HCT116 (cell line): Measurements from ENCODE around the gene SPI1. TPM values are rescaled to one million over a fixed set of nuclear protein-coding genes. Genes with fewer than 3 reads are reported as not detected.

Source experiments
- ATAC-seq: fragments of 200-7000 bp; cut with Tn5 transposase; 2 replicates; pipeline ENCODE4 v1.9.1; 2020; ENCODE audit warnings: mild to moderate bottlenecking, moderate library complexity
- BruUV-seq: library from RNA; stranded (reverse); fragments of 400-500 nt; replicated peaks from 2 replicates; lab custom pipeline; 2021; lab: Mats Ljungman, UMichigan
- CTCF ChIA-PET: fragments of 300-600 bp; sonication (Branson Sonifier 250); formaldehyde crosslinking; loops from one replicate; lab custom pipeline; 2021; ENCODE audit warnings: antibody characterized with exemption; lab: Charles Lee
- POLR2A ChIA-PET: fragments of 300-600, 350-600 bp; sonication (Branson Sonifier 250); formaldehyde crosslinking; loops from one replicate; lab custom pipeline; 2021; ENCODE audit warnings: antibody characterized with exemption; lab: Charles Lee
- RAD21 ChIA-PET, 2 experiments: fragments of 300-600 bp; sonication (Branson Sonifier 250); formaldehyde crosslinking; loops; one replicate each; lab custom pipeline; 2023; ENCODE audit warnings: low total read pairs in 2 of 2; ENCODE audit not compliant: uncharacterized antibody in 2 of 2, unreplicated experiment in 2 of 2, low non-redundant PET in 1 of 2; lab: Charles Lee
- DNase-seq: peaks from one replicate; pipeline ENCODE4 v3.0.0-alpha.2; 2010; ENCODE audit warnings: low read depth, low spot score
- H2AFZ ChIP-seq: fragments of 200-600 bp; shearing (Covaris generic), sonication (generic); 2 replicates; pipeline ENCODE4 v1.6.1; 2017; ENCODE audit warnings: low read depth, mixed run types, mixed read lengths, antibody characterized with exemption, low read length; ENCODE audit not compliant: poor library complexity, severe bottlenecking
- H3K27ac ChIP-seq: 2 replicates; pipeline ENCODE4 v1.5.1; 2012; ENCODE audit warnings: low read depth, low read length
- H3K27me3 ChIP-seq: fragments of 200-600 bp; sonication (generic); 2 replicates; pipeline ENCODE4 v1.6.1; 2016; ENCODE audit warnings: mixed run types, low read length, mixed read lengths; ENCODE audit not compliant: insufficient read depth
- H3K36me3 ChIP-seq, 2 experiments: fragments of 200-500 bp in 1 of 2; fragments of 200-600 bp in 1 of 2; sonication (Bioruptor generic) in 1 of 2; sonication (generic) in 1 of 2; 2 replicates each; pipeline versions ENCODE4 v1.5.1 to v1.6.1; 2014 to 2016; ENCODE audit warnings: low read length in 2 of 2, inconsistent platforms in 1 of 2, mixed read lengths in 1 of 2, mixed run types in 1 of 2; ENCODE audit not compliant: insufficient read depth in 2 of 2, control insufficient read depth in 1 of 2
- H3K4me1 ChIP-seq, 2 experiments: fragments of 200-600 bp in 1 of 2; sonication (generic) in 1 of 2; 2 replicates each; pipeline versions ENCODE4 v1.5.1 to v1.6.1; 2012 to 2017; ENCODE audit warnings: low read length in 2 of 2, inconsistent platforms in 1 of 2, mild to moderate bottlenecking in 1 of 2, mixed read lengths in 1 of 2, mixed run types in 1 of 2, moderate library complexity in 1 of 2; ENCODE audit not compliant: insufficient read depth in 2 of 2, control insufficient read depth in 1 of 2
- H3K4me2 ChIP-seq: fragments of 200-600 bp; sonication (generic); 2 replicates; pipeline ENCODE4 v1.6.1; 2017; ENCODE audit warnings: mixed run types, low read length, mixed read lengths
- H3K4me3 ChIP-seq, 2 experiments: fragments of 200-600 bp in 1 of 2; sonication (generic) in 1 of 2; replicated peaks in 1 of 2; 2 replicates each; pipeline ENCODE4 v1.5.1; 2011 to 2016; ENCODE audit warnings: low read length in 2 of 2, control low read depth in 1 of 2, low read depth in 1 of 2, mild to moderate bottlenecking in 1 of 2, mixed read lengths in 1 of 2, mixed run types in 1 of 2
- H3K79me2 ChIP-seq: fragments of 200-600 bp; sonication (generic); 2 replicates; pipeline ENCODE4 v1.6.1; 2017; ENCODE audit warnings: mild to moderate bottlenecking, mixed run types, low read length, moderate library complexity, mixed read lengths; ENCODE audit not compliant: insufficient read depth
- H3K9ac ChIP-seq: fragments of 200-600 bp; sonication (generic); 2 replicates; pipeline ENCODE4 v1.6.1; 2016; ENCODE audit warnings: low read length, mixed read lengths
- H3K9me2 ChIP-seq: fragments of 200-600 bp; sonication (generic), shearing (Covaris generic); 2 replicates; pipeline ENCODE4 v1.6.1; 2017; ENCODE audit warnings: mixed run types, mild to moderate bottlenecking, moderate library complexity; ENCODE audit not compliant: insufficient read depth
- H3K9me3 ChIP-seq, 2 experiments: fragments of 200-500 bp in 1 of 2; fragments of 200-600 bp in 1 of 2; sonication (Bioruptor generic) in 1 of 2; sonication (generic) in 1 of 2; 2 replicates each; pipeline ENCODE4 v1.6.1; 2014 to 2017; ENCODE audit warnings: low read length in 2 of 2, mixed read lengths in 2 of 2, inconsistent platforms in 1 of 2, low read depth in 1 of 2, mild to moderate bottlenecking in 1 of 2, mixed run types in 1 of 2, moderate library complexity in 1 of 2; ENCODE audit not compliant: control insufficient read depth in 1 of 2, insufficient read depth in 1 of 2
- H4K20me1 ChIP-seq: fragments of 200-600 bp; sonication (generic), shearing (Covaris generic); 2 replicates; pipeline ENCODE4 v1.6.1; 2017; ENCODE audit warnings: mixed run types, mild to moderate bottlenecking, moderate library complexity; ENCODE audit not compliant: insufficient read depth
- CBX3 ChIP-seq: IDR thresholded peaks from 2 replicates; pipeline ENCODE4 v1.6.1; 2012; ENCODE audit warnings: low read depth
- CEBPB ChIP-seq: IDR thresholded peaks from 2 replicates; pipeline ENCODE4 v1.6.1; 2012; ENCODE audit warnings: low read depth
- EGR1 ChIP-seq: IDR thresholded peaks from 2 replicates; pipeline ENCODE4 v1.6.1; 2012; ENCODE audit warnings: low read depth
- EZH2 ChIP-seq: fragments of 200-600 bp; sonication (generic); IDR thresholded peaks from 2 replicates; pipeline ENCODE4 v1.6.1; 2017; ENCODE audit warnings: antibody characterized with exemption, mixed run types
- POLR2AphosphoS5 ChIP-seq: IDR thresholded peaks from 2 replicates; pipeline ENCODE4 v1.6.1; 2011; ENCODE audit warnings: mild to moderate bottlenecking, low read depth, low read length, moderate library complexity
- RAD21 ChIP-seq: IDR thresholded peaks from 2 replicates; pipeline ENCODE4 v1.6.1; 2012; ENCODE audit warnings: low read depth, mild to moderate bottlenecking
- SP1 ChIP-seq: IDR thresholded peaks from 2 replicates; pipeline ENCODE4 v1.6.1; 2012; ENCODE audit warnings: low read depth
- SRF ChIP-seq: IDR thresholded peaks from 2 replicates; pipeline ENCODE4 v1.6.1; 2012; ENCODE audit warnings: low read depth
- YY1 ChIP-seq: IDR thresholded peaks from 2 replicates; pipeline ENCODE4 v1.6.1; 2011; ENCODE audit warnings: low read length, low read depth, moderate library complexity, mild to moderate bottlenecking; ENCODE audit not compliant: insufficient replicate concordance; ENCODE audit errors: extremely low read depth
- ZFX ChIP-seq: fragments of 450-650 bp; IDR thresholded peaks from 2 replicates; pipeline ENCODE4 v1.6.1; 2017
- intact Hi-C: fragments of 100-400 bp; cut with micrococcal nuclease; formaldehyde crosslinking; loops from 2 replicates; pipeline ENCODE4 v1.10.0; 2022
- total RNA-seq: library from RNA; stranded (reverse); gene quantifications from one replicate; pipeline ENCODE4 v1.2.1, GENCODE V29; 2021; ENCODE audit not compliant: unreplicated experiment
- TF ChIP-seq, protein P1 (sequence below), 3 experiments: fragments of 200-600 bp in 1 of 3; sonication (generic) in 1 of 3; IDR thresholded peaks in 2 of 3; conservative IDR thresholded peaks in 1 of 3; 2 replicates each; pipeline ENCODE4 v1.5.1; 2012 to 2017; ENCODE audit warnings: low read depth in 2 of 3, low read length in 2 of 3, antibody characterized with exemption in 1 of 3, borderline replicate concordance in 1 of 3, control low read depth in 1 of 3, mild to moderate bottlenecking in 1 of 3, mixed read lengths in 1 of 3, mixed run types in 1 of 3, moderate library complexity in 1 of 3; ENCODE audit not compliant: insufficient read depth in 1 of 3

SPI1 gene
- total RNA-seq, 1 experiment from 2014 or later = 0.32 TPM

DNA sequence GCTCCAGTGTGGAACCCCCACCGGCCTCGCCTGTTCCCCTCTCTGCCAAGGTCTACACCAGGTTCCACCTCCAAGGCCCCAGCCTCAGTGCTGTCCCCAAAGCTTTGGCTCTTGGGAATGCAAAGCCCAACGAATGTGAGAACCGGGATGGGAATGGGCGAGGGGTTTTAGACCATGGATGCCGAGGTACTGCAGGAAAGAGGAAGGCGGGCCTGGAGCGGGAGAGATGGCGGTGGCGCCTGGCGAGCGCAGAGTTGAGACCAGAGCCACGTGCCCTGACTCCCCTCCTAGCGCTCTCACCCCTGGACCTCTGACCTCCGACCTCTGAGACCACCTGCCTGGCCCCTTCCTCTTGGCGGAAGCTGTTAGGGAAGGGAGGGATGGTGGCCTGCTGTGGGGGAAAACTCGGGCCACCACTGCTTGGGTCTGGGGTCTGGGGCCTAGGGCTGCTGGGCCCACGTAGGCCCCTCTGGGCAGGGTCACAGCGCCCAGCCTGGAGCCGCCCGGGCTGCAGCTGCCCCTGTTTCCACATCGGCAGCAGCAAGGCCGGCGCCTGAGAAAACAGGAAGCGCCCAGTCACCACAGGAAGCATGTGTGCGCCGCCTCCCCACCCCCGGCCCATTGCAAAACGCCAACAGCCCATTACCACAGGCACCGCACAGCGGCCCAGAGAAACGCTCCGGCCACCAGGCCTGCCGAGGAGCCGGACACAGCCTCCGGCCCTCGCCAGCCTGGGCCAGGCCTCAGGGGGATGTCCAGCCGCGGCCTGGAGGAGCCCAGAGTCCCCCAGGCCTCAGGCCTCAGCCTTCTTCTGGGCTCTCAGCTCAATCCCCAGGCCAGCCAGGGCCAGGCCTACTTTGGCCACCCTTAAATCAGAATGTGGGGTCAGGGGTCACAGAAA lies 16.2 kb upstream of the SPI1 start:
- ChIA-PET CTCF (no interaction called here), RAD21 (no interaction called here), POLR2A (no interaction called here)
- H3K4me3 ChIP-seq = no peak overlapping the region
- H3K9ac ChIP-seq = no peak overlapping the region
- no peaks in the 10 kb centered on the region for H3K4me1 ChIP-seq
- intact Hi-C loops = no loop called here
- no peaks in the 10 kb centered on the region for H3K36me3 ChIP-seq
- no peaks in the 10 kb centered on the region for H3K9me2 ChIP-seq
- no peak overlapping the region for H3K4me2 ChIP-seq
- H3K27me3 ChIP-seq = no peaks in the 10 kb centered on the region
- no peak for ATAC-seq
- H3K79me2 ChIP-seq = no peaks in the 10 kb centered on the region
- no peak overlapping the region for H3K27ac ChIP-seq
- DNase-seq = no peak
- no peak overlapping the region for H2AFZ ChIP-seq
- no peaks in the 10 kb centered on the region for H3K9me3 ChIP-seq
- TF ChIP-seq EGR1 = no peak
- peak; percentile 44; the same call in 1 of the 2 replicates for TF ChIP-seq ZFX
- no TSS peak for BruUV-seq
- H4K20me1 ChIP-seq = no peaks in the 10 kb centered on the region

DNA sequence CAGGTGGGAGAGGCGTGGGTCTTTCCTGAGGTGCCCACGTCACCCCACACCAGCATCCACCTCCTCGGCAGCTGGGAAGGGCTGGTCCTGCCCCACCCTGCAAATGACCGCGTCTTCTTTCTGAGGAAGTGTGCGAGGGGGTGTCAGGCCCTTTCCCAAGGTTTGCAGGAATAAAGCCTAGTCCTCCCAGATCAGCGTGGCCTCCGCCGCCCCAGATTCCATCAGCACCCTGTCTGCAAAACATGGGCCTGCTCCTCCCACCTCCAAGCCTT lies 15.6 kb upstream of the SPI1 start:
- Histone ChIP-seq H3K4me1 (no peaks in the 10 kb centered on the region), H3K79me2 (no peaks in the 10 kb centered on the region)
- no peak for ATAC-seq

More for the DNA sequence above, 15.6 kb upstream of the SPI1 start:
- Histone ChIP-seq H3K27ac (no peak overlapping the region), H2AFZ (no peak overlapping the region), H3K4me2 (no peak overlapping the region), H3K9me2 (no peaks in the 10 kb centered on the region), H3K27me3 (no peaks in the 10 kb centered on the region), H3K4me3 (no peak overlapping the region), H3K36me3 (no peaks in the 10 kb centered on the region), H3K9me3 (no peaks in the 10 kb centered on the region), H4K20me1 (no peaks in the 10 kb centered on the region), H3K9ac (no peak overlapping the region)
- CTCF ChIA-PET = no interaction called here
- RAD21 ChIA-PET = no interaction called here
- no peak for DNase-seq
- POLR2A ChIA-PET = no interaction called here
- TF ChIP-seq POLR2AphosphoS5 (no peak), SRF (no peak), YY1 (no peak), CEBPB (no peak), SP1 (no peak), CBX3 (no peak), RAD21 (no peak), EZH2 (no peak)
- TF ChIP-seq, protein P1, sequence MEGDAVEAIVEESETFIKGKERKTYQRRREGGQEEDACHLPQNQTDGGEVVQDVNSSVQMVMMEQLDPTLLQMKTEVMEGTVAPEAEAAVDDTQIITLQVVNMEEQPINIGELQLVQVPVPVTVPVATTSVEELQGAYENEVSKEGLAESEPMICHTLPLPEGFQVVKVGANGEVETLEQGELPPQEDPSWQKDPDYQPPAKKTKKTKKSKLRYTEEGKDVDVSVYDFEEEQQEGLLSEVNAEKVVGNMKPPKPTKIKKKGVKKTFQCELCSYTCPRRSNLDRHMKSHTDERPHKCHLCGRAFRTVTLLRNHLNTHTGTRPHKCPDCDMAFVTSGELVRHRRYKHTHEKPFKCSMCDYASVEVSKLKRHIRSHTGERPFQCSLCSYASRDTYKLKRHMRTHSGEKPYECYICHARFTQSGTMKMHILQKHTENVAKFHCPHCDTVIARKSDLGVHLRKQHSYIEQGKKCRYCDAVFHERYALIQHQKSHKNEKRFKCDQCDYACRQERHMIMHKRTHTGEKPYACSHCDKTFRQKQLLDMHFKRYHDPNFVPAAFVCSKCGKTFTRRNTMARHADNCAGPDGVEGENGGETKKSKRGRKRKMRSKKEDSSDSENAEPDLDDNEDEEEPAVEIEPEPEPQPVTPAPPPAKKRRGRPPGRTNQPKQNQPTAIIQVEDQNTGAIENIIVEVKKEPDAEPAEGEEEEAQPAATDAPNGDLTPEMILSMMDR (IDR thresholded peaks at IDR 0.05 in 2 of 3, conservative IDR thresholded peaks at IDR 0.05 in 1 of 3; ENCODE audit: borderline replicate concordance in 1 of 3, insufficient read depth in 1 of 3, low read depth in 2 of 3, low read length in 2 of 3) = no peak
- intact Hi-C loops = no loop called here
- BruUV-seq = no TSS peak
